Neural progenitor cell (in vitro differentiated cells): ENCODE results near the gene SRY. TPM values are rescaled to one million over a fixed set of nuclear protein-coding genes. Genes with fewer than 3 reads are reported as not detected.
"Not testable (repeated sequence)": the region's sequence is repeated elsewhere in the genome, so short reads cannot be mapped to it uniquely, and the experiment has no call there.

Source experiments
- DNase-seq: peaks from one replicate; pipeline ENCODE4 v3.0.0-alpha.2; 2016; ENCODE audit warnings: low spot score
- H2AFZ ChIP-seq: fragments of 200-600 bp; sonication (generic); replicated peaks from 2 replicates; pipeline ENCODE4 v1.6.1; 2016; ENCODE audit warnings: antibody characterized with exemption
- H3F3A ChIP-seq: fragments of 200-600 bp; sonication (generic); 2 replicates; pipeline ENCODE4 v1.6.1; 2016; ENCODE audit warnings: antibody characterized with exemption, low read depth
- H3K27ac ChIP-seq: fragments of 200-600 bp; sonication (generic); 2 replicates; pipeline ENCODE4 v1.5.1; 2016; ENCODE audit warnings: mild to moderate bottlenecking
- H3K27me3 ChIP-seq: fragments of 200-600 bp; sonication (generic); 2 replicates; pipeline ENCODE4 v1.6.1; 2016; ENCODE audit warnings: mild to moderate bottlenecking, moderate library complexity
- H3K36me3 ChIP-seq: fragments of 200-600 bp; sonication (generic); 2 replicates; pipeline ENCODE4 v1.5.1; 2016
- H3K4me1 ChIP-seq: fragments of 200-600 bp; sonication (generic); 2 replicates; pipeline ENCODE4 v1.6.1; 2016; ENCODE audit warnings: mixed run types
- H3K4me2 ChIP-seq: fragments of 200-600 bp; sonication (generic); 2 replicates; pipeline ENCODE4 v1.6.1; 2016
- H3K4me3 ChIP-seq: fragments of 200-600 bp; sonication (generic); 2 replicates; pipeline ENCODE4 v1.5.1; 2016
- H3K79me2 ChIP-seq: fragments of 200-600 bp; sonication (generic); 2 replicates; pipeline ENCODE4 v1.6.1; 2016; ENCODE audit warnings: low read depth
- H3K9ac ChIP-seq: fragments of 200-600 bp; sonication (generic); 2 replicates; pipeline ENCODE4 v1.6.1; 2016
- H3K9me3 ChIP-seq: fragments of 200-600 bp; sonication (generic); 2 replicates; pipeline ENCODE4 v1.5.1; 2016; ENCODE audit warnings: low read depth
- H4K20me1 ChIP-seq: fragments of 200-600 bp; sonication (generic); 2 replicates; pipeline ENCODE4 v1.6.1; 2016; ENCODE audit warnings: low read depth
- H3K27ac Mint-ChIP-seq: 3 replicates; pipeline ENCODE4 v1.8.0; 2021; ENCODE audit warnings: mixed read lengths
- H3K27me3 Mint-ChIP-seq: 2 replicates; pipeline ENCODE4 v1.8.0; 2022; ENCODE audit warnings: low read depth, mild to moderate bottlenecking, inconsistent platforms, moderate library complexity, mixed read lengths; ENCODE audit not compliant: insufficient read depth
- H3K36me3 Mint-ChIP-seq: 3 replicates; pipeline ENCODE4 v1.8.0; 2021; ENCODE audit warnings: mixed read lengths
- H3K4me1 Mint-ChIP-seq: 3 replicates; pipeline ENCODE4 v1.8.0; 2021; ENCODE audit warnings: mixed read lengths
- H3K4me3 Mint-ChIP-seq: 3 replicates; pipeline ENCODE4 v1.8.0; 2021; ENCODE audit warnings: mild to moderate bottlenecking, moderate library complexity, mixed read lengths
- H3K9me3 Mint-ChIP-seq: 3 replicates; pipeline ENCODE4 v1.8.0; 2020; ENCODE audit warnings: mixed read lengths
- EZH2 ChIP-seq: fragments of 200-600 bp; sonication (generic); IDR thresholded peaks from 2 replicates; pipeline ENCODE4 v1.6.1; 2017; ENCODE audit warnings: antibody characterized with exemption, mild to moderate bottlenecking, moderate library complexity
- EZH2phosphoT487 ChIP-seq: fragments of 200-600 bp; sonication (generic); IDR thresholded peaks from 2 replicates; pipeline ENCODE4 v1.6.1; 2017; ENCODE audit warnings: antibody characterized with exemption
- total RNA-seq: library from RNA; depleted of rRNA; stranded (reverse); fragments of >200 nt; gene quantifications from 2 replicates; pipeline ENCODE4 v1.2.3, GENCODE V29; 2015; ENCODE audit warnings: low replicate concordance
- TF ChIP-seq, protein P1 (sequence below): fragments of 200-600 bp; sonication (generic); IDR thresholded peaks from 2 replicates; pipeline ENCODE4 v1.5.1; 2017; ENCODE audit warnings: antibody characterized with exemption, mild to moderate bottlenecking

The SRY gene
- total RNA-seq, 1 donor from 2014 or later: not detected

DNA sequence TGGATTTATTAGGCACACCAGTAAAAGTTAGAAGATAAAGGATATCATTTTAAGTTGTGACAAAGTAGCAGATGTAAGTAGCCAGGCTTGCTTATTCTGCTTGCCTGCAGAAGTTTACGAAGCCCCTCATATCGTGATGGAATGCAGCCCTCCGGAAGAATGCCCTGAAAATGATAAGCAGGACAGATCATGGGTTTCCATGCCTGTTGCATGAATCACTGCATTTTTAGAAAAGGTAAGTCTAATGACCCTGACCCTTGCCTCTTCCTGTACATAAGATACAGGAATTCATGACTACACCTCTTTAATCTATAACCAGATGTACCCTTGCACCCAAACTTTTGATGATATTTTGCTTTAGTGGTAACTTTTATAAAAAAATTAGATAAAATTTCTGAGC, 37.0 kb upstream of the SRY start:
- no peaks in the 10 kb centered on the region for H3K27me3 Mint-ChIP-seq

DNA sequence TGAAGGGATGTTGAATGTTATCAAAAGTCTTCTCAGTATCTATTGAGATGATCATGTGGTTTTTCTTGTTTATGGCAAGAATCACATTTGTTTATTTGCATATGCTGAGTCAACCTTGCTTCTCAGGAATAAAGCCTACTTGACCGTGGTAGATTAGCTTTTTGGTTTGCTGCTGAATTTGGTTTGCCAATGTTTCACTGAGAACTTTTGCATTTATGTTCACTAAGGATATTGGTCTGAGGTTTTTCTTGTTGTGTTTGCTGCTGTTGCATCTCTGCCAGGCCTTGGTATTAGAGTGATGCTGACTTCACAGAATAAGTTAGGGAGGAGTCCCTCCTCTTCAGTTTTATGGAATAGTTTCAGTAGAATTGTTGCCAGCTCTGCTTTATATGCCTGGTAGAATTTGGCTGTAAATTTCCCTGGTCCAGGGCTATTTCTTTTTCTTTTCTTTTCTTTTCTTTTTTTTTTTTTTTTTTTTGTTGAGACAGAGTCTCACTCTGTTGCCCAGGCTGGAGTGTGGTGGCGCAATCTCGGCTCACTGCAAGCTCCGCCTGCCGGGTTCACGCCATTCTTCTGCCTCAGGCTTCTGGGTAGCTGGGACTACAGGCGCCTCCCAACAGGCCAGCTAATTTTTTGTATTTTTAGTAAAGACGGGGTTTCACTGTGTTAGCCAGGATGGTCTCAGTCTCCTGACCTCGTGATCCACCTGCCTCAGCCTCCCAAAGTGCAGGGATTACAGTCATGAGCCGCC, 29.8 kb upstream of the SRY start:
- H2AFZ ChIP-seq, H3K27me3 ChIP-seq, H3K27ac Mint-ChIP-seq, H3K36me3 Mint-ChIP-seq, H4K20me1 ChIP-seq, H3K27ac ChIP-seq, H3K36me3 ChIP-seq, H3K9me3 Mint-ChIP-seq, H3K4me1 ChIP-seq, H3K4me1 Mint-ChIP-seq, H3K9me3 ChIP-seq, H3K9ac ChIP-seq, H3K4me3 Mint-ChIP-seq, H3K27me3 Mint-ChIP-seq, H3F3A ChIP-seq, H3K4me2 ChIP-seq, H3K4me3 ChIP-seq, DNase-seq, H3K79me2 ChIP-seq: not testable (repeated sequence)

More for the DNA sequence above, 37.0 kb upstream of the SRY start:
- Histone ChIP-seq H3K27ac (no peak overlapping the region), H2AFZ (no peak overlapping the region), H3K9me3 (no peaks in the 10 kb centered on the region), H4K20me1 (no peaks in the 10 kb centered on the region), H3F3A (no peaks in the 10 kb centered on the region), H3K9ac (no peak overlapping the region), H3K4me1 (no peaks in the 10 kb centered on the region), H3K4me2 (no peak overlapping the region), H3K79me2 (no peaks in the 10 kb centered on the region), H3K27me3 (no peaks in the 10 kb centered on the region), H3K4me3 (no peak overlapping the region), H3K36me3 (no peaks in the 10 kb centered on the region)
- no peaks in the 10 kb centered on the region for H3K4me1 Mint-ChIP-seq
- H3K27ac Mint-ChIP-seq: no peak overlapping the region
- H3K36me3 Mint-ChIP-seq: no peaks in the 10 kb centered on the region
- no peaks in the 10 kb centered on the region for H3K9me3 Mint-ChIP-seq
- no peak for DNase-seq
- no peak overlapping the region for H3K4me3 Mint-ChIP-seq
- TF ChIP-seq, protein P1, sequence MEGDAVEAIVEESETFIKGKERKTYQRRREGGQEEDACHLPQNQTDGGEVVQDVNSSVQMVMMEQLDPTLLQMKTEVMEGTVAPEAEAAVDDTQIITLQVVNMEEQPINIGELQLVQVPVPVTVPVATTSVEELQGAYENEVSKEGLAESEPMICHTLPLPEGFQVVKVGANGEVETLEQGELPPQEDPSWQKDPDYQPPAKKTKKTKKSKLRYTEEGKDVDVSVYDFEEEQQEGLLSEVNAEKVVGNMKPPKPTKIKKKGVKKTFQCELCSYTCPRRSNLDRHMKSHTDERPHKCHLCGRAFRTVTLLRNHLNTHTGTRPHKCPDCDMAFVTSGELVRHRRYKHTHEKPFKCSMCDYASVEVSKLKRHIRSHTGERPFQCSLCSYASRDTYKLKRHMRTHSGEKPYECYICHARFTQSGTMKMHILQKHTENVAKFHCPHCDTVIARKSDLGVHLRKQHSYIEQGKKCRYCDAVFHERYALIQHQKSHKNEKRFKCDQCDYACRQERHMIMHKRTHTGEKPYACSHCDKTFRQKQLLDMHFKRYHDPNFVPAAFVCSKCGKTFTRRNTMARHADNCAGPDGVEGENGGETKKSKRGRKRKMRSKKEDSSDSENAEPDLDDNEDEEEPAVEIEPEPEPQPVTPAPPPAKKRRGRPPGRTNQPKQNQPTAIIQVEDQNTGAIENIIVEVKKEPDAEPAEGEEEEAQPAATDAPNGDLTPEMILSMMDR: no peak
- TF ChIP-seq EZH2: no peak

GRCh38 chrY:2800246-2800645, 12.8 kb upstream of the SRY start:
- Histone ChIP-seq H3K36me3 (no peaks in the 10 kb centered on the region), H3K4me3 (no peak overlapping the region), H3K9ac (no peak overlapping the region), H3K4me2 (no peak overlapping the region), H4K20me1 (no peaks in the 10 kb centered on the region), H3K9me3 (no peaks in the 10 kb centered on the region), H3K79me2 (no peaks in the 10 kb centered on the region), H3K4me1 (no peaks in the 10 kb centered on the region), H3F3A (no peaks in the 10 kb centered on the region), H3K27me3 (no peaks in the 10 kb centered on the region), H3K27ac (no peak overlapping the region), H2AFZ (no peak overlapping the region)
- Mint-ChIP-seq H3K9me3 (no peaks in the 10 kb centered on the region), H3K27ac (no peak overlapping the region), H3K4me3 (no peak overlapping the region), H3K27me3 (no peaks in the 10 kb centered on the region), H3K4me1 (no peaks in the 10 kb centered on the region), H3K36me3 (no peaks in the 10 kb centered on the region)
- no peak for TF ChIP-seq EZH2
- no peak for DNase-seq

- no peaks in the 10 kb centered on the region for H3K4me1 ChIP-seq
- no peaks in the 10 kb centered on the region for H3K9me3 Mint-ChIP-seq
- no peak overlapping the region for H3K4me3 ChIP-seq
- H3K4me3 Mint-ChIP-seq: no peak overlapping the region
- TF ChIP-seq EZH2 (no peak), EZH2phosphoT487 (no peak)
- TF ChIP-seq, protein P1: no peak
- no peaks in the 10 kb centered on the region for H3K79me2 ChIP-seq
- no peak overlapping the region for H3K27ac Mint-ChIP-seq
- no peak overlapping the region for H2AFZ ChIP-seq
- no peak overlapping the region for H3K27ac ChIP-seq
- H3K4me1 Mint-ChIP-seq: no peaks in the 10 kb centered on the region
- no peaks in the 10 kb centered on the region for H3K27me3 ChIP-seq
- H3K36me3 Mint-ChIP-seq: no peaks in the 10 kb centered on the region
- H3K9ac ChIP-seq: no peak overlapping the region
- no peaks in the 10 kb centered on the region for H4K20me1 ChIP-seq
- no peaks in the 10 kb centered on the region for H3K27me3 Mint-ChIP-seq
- DNase-seq: no peak
- H3K36me3 ChIP-seq: no peaks in the 10 kb centered on the region
- H3F3A ChIP-seq: no peaks in the 10 kb centered on the region
- H3K4me2 ChIP-seq: no peak overlapping the region
- H3K9me3 ChIP-seq: no peaks in the 10 kb centered on the region
Observed at GRCh38 chrY:2797991-2798390, 10.5 kb upstream of the SRY start.
